ENCODE measurements around the gene PRPF8. TPM values are rescaled to one million over a fixed set of nuclear protein-coding genes. Genes with fewer than 3 reads are reported as not detected.

PRPF8 gene
- total RNA-seq, 1 donor from 2014 or later, result 449 TPM

DNA sequence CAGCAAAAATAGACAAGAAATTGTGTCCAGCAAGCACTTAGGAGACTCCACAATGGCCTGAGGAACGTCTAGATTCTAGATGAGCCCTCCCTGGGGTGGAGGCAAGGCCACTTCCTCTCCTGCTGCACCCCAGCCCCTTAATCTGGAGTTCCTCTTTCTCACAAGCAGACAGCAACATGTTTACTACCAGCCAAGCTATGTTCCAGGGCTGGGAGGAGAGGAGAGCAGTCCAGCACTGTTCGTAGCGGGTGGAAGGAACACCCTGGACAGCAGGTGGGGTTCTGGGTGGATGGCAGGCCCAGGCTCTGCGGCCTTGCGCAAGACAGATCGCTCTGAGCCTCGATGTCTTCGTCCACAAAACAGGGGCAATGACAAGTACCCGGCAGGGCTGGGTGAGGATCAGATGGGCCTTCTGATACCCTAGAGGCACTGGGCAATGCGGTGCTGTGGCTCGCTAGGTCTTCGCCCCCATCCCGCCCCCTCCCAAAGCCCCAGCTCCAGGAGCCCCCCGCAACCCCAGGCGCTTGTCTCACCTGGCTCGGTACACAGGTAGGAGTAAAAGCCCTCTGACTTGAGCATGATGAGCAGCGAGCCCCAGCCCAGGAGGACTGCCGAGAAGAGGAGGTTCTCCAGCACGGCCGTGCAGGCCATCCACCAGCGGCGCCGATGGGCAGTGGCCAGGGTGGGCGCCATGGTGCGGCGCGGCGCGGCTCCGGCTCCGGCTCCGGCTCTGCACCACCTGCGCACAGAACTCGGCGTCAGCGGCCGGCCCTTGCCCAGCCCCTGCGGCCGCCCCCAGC lies 57.3 kb downstream of the PRPF8 start:
- Mint-ChIP-seq H3K36me3 (ENCODE audit: low read depth) (no peaks in the 10 kb centered on the region), H3K4me1 (peaks cover 29% of the 10 kb centered on the region), H3K9me3 (no peaks in the 10 kb centered on the region), H3K27me3 (ENCODE audit: low read depth) (peaks cover 44% of the 10 kb centered on the region), H3K27ac (ENCODE audit: unreplicated experiment) (no peak overlapping the region), H3K4me3 (peak overlapping the region; percentile 87)
- TF ChIP-seq, protein P1, sequence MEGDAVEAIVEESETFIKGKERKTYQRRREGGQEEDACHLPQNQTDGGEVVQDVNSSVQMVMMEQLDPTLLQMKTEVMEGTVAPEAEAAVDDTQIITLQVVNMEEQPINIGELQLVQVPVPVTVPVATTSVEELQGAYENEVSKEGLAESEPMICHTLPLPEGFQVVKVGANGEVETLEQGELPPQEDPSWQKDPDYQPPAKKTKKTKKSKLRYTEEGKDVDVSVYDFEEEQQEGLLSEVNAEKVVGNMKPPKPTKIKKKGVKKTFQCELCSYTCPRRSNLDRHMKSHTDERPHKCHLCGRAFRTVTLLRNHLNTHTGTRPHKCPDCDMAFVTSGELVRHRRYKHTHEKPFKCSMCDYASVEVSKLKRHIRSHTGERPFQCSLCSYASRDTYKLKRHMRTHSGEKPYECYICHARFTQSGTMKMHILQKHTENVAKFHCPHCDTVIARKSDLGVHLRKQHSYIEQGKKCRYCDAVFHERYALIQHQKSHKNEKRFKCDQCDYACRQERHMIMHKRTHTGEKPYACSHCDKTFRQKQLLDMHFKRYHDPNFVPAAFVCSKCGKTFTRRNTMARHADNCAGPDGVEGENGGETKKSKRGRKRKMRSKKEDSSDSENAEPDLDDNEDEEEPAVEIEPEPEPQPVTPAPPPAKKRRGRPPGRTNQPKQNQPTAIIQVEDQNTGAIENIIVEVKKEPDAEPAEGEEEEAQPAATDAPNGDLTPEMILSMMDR (conservative IDR thresholded peaks at IDR 0.05), result no peak
- DNase-seq (ENCODE audit: low read depth, low spot score), result no peak

DNA sequence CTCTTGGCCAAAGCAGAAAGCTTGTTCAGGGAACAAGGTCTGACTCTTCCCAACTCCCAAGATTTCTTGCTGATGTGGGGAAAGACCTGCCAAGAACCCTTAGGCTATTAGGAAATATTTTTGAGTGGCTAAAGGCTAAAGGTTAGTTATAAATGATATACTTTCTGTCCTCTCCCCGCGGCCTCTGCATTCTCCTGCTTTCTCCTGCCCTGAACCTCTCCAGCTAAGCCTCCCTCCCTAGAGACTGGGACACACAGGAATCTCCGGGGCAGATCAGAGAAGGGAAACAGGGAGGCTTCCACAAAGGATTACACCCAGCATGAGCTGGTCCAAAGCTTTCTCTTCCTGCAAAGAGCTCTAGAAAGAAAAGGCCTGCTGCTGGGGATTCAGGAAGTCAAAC lies 58.3 kb downstream of the PRPF8 start:
- TF ChIP-seq, protein P1 (conservative IDR thresholded peaks at IDR 0.05), result no peak
- peak overlapping the region; percentile 87 for H3K4me3 Mint-ChIP-seq
- H3K9me3 Mint-ChIP-seq, result no peaks in the 10 kb centered on the region
- H3K27me3 Mint-ChIP-seq (ENCODE audit: low read depth), result peaks cover 35% of the 10 kb centered on the region
- no peaks in the 10 kb centered on the region for H3K36me3 Mint-ChIP-seq (ENCODE audit: low read depth)
- peaks cover 29% of the 10 kb centered on the region for H3K4me1 Mint-ChIP-seq
- DNase-seq (ENCODE audit: low read depth, low spot score), result no peak
- H3K27ac Mint-ChIP-seq (ENCODE audit: unreplicated experiment), result no peak overlapping the region

DNA sequence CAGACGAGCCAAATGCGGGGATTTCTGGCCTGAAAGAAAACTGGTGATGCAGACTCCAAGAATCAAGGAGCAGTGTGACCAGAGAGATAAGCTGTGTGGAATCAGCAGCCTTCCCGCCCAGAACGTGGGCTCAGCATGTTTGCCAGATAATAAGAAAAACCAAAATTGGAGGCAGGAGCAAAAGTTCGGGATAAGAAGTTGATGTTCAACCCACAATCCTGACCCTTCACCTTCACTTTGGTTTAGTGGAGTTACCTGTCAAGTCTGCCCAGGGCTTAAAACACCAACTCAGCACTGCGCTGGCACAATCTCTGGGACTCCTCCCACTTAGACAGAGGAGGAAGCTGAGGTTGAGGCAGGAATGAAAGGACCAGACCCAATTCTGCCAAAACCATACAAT lies 59.1 kb downstream of the PRPF8 start:
- Mint-ChIP-seq H3K36me3 (ENCODE audit: low read depth) (no peaks in the 10 kb centered on the region), H3K27ac (ENCODE audit: unreplicated experiment) (no peak overlapping the region), H3K4me3 (peak overlapping the region; percentile 75), H3K4me1 (peaks cover 29% of the 10 kb centered on the region), H3K27me3 (ENCODE audit: low read depth) (peaks cover 27% of the 10 kb centered on the region), H3K9me3 (no peaks in the 10 kb centered on the region)
- TF ChIP-seq, protein P1 (conservative IDR thresholded peaks at IDR 0.05), result no peak
- no peak for DNase-seq (ENCODE audit: low read depth, low spot score)

DNA sequence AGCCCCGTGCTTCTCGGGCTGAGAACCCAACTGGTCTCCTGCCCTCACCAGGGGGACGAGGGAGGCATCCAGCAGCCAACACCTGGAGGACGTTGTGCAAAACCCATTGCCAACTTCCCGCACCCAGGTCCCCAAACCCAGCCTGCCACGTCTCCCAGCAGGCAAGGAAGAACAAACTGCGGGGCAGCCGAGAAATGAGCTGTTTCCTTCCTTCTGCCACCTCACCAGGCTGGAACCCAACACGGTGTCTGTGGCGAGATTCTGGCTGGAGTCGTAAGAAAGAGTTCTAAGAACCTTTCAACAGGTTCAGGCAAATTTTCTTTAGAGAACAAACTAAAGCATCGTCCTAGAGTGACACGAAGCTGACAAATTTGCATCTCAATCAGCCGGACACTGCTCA lies 59.6 kb downstream of the PRPF8 start:
- Mint-ChIP-seq H3K36me3 (ENCODE audit: low read depth) (no peaks in the 10 kb centered on the region), H3K9me3 (no peaks in the 10 kb centered on the region), H3K4me3 (peak overlapping the region; percentile 75), H3K27ac (ENCODE audit: unreplicated experiment) (no peak overlapping the region), H3K4me1 (peaks cover 26% of the 10 kb centered on the region), H3K27me3 (ENCODE audit: low read depth) (peaks cover 22% of the 10 kb centered on the region)
- TF ChIP-seq, protein P1 (conservative IDR thresholded peaks at IDR 0.05), result no peak
- DNase-seq (ENCODE audit: low read depth, low spot score), result no peak

DNA sequence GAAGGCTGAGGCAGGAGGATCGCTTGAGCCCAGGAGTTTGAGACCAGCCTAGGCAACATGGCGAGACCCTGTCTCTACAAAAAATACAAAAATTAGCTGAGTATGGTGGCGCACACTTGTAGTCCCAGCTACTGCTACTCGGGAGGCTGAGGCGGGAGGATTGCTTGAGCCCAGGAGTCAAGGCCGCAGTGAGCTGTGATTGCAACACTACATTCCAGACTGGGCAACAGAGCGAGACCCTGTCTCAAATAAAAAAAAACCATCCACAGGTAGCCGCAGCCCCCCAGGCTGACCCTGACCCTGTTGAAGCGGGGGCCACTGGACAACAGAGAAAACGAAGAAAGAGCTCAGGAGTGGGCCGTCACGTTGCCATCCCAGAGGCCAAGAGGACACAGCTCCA lies 60.0 kb downstream of the PRPF8 start:
- DNase-seq (ENCODE audit: low read depth, low spot score), result no peak
- peaks cover 25% of the 10 kb centered on the region for H3K4me1 Mint-ChIP-seq
- no peaks in the 10 kb centered on the region for H3K36me3 Mint-ChIP-seq (ENCODE audit: low read depth)
- H3K4me3 Mint-ChIP-seq, result no peak overlapping the region
- no peak overlapping the region for H3K27ac Mint-ChIP-seq (ENCODE audit: unreplicated experiment)
- TF ChIP-seq, protein P1 (conservative IDR thresholded peaks at IDR 0.05), result no peak
- H3K9me3 Mint-ChIP-seq, result no peaks in the 10 kb centered on the region
- peaks cover 18% of the 10 kb centered on the region for H3K27me3 Mint-ChIP-seq (ENCODE audit: low read depth)
